Lower leg skin (tissue), 3 donors: ENCODE data around the gene ASIC2.

Experiments
- CTCF ChIP-seq, 3 donors: fragments of 450-650 bp; IDR thresholded peaks; one replicate each; pipeline ENCODE4 v1.5.1; 2016; ENCODE audit warnings: antibody characterized with exemption in 3 of 3, mild to moderate bottlenecking in 3 of 3, moderate library complexity in 2 of 3
- POLR2A ChIP-seq, 2 donors: fragments of 450-650 bp; IDR thresholded peaks; one replicate each; pipeline ENCODE4 v1.6.1; 2016 to 2017; ENCODE audit warnings: antibody characterized with exemption in 2 of 2, mild to moderate bottlenecking in 1 of 2, moderate library complexity in 1 of 2

- TF ChIP-seq POLR2A (IDR thresholded peaks at IDR 0.05): no peak
- no peak for TF ChIP-seq CTCF (IDR thresholded peaks at IDR 0.05)
These were observed 269.3 kb downstream of the ASIC2 start for GRCh38 chr17:33023790-33024189.
